ENCODE measurements around the gene PIGQ.

DNA sequence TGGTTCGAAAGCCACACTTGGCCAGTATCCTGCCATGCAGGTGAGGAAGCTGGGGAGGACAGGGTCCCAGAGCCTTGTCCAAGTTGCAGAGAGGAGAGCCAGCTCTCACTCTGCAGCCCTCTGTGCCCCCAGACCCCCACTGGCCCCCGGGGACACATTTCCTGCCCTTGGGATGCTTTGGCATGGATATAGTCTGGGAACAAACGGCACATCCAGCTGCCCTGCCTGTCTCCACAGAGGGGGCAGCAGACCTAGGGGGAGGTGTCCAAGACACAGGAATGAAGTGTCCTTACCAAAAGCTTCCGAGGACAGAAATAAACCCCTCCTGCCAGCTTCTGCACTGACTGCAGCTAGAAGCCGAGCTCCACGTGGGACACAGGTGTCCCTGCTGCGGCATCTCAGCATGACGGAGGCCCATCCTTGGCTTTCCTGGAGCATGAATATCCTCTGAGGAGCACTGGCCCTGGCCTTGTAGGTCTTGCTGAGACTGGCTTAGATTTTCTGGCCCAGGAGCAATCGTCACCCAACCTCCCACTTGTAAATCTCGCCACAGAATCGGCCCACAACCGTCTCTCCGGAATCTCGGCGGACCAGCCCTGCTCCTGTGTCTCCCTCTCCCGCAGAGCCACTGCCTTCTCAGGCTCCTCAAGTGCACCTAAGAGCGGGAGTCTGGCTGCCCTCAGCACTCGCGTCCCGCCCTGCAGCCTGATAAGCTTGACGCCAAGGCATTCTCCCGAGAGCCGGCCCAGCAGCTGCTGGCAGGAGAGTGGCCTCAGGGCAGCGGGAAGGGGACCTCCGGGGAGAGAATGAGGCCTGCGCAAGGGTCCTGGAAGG, 43.4 kb upstream of the PIGQ start:
- TF ChIP-seq, protein P1, sequence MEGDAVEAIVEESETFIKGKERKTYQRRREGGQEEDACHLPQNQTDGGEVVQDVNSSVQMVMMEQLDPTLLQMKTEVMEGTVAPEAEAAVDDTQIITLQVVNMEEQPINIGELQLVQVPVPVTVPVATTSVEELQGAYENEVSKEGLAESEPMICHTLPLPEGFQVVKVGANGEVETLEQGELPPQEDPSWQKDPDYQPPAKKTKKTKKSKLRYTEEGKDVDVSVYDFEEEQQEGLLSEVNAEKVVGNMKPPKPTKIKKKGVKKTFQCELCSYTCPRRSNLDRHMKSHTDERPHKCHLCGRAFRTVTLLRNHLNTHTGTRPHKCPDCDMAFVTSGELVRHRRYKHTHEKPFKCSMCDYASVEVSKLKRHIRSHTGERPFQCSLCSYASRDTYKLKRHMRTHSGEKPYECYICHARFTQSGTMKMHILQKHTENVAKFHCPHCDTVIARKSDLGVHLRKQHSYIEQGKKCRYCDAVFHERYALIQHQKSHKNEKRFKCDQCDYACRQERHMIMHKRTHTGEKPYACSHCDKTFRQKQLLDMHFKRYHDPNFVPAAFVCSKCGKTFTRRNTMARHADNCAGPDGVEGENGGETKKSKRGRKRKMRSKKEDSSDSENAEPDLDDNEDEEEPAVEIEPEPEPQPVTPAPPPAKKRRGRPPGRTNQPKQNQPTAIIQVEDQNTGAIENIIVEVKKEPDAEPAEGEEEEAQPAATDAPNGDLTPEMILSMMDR (IDR thresholded peaks at IDR 0.05): no peak
- no peak for TF ChIP-seq POLR2A (IDR thresholded peaks at IDR 0.05)

Measured in transverse colon (tissue), 3 donors.